HG03571 (cell line): Measurements from ENCODE around the gene RIMS1.

Source experiments
- ATAC-seq: cut with Tn5 transposase; IDR thresholded peaks from one replicate; pipeline ENCODE4 v1.9.1; 2021; ENCODE audit not compliant: unreplicated experiment

The RIMS1 gene

GRCh38 chr6:72238900-72239299, 352.6 kb downstream of the RIMS1 start:
- no peak for ATAC-seq

GRCh38 chr6:72245565-72245964, 359.2 kb downstream of the RIMS1 start:
- no peak for ATAC-seq

DNA sequence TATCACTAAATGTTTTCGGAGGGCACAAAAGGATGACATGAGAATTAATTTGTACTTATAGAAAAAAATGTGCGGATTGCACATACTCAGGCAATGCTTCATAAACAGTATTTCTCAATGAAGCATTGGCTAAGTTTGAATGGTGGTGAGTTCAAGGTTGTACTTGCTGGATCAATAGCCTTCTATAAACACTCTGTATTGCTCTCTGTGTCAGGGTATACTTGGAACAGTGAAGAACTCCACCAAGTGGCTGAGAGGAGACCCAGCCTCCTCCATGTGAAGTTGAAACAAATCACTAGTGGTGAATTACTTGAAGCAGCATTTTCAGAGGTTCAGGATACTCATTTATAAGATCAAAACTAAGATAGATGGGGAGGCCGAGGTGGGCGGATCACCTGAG, 360.6 kb downstream of the RIMS1 start:
- no peak for ATAC-seq

GRCh38 chr6:72248621-72249020, 362.3 kb downstream of the RIMS1 start:
- no peak for ATAC-seq

DNA sequence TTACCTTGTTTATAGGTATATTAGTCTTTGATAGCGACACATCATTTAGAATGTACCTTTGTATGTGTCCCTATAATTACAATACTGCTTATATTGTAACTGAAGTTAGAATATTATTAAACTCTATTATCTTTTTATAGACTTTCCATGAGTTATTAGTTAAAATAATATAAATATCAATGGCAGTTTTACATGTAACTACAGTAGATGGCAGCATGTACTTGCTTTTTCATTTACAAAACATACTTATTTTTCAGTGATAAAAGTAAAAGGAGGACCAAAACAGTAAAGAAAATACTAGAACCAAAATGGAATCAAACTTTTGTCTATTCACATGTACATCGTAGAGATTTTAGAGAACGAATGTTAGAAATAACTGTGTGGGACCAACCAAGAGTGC, 364.3 kb downstream of the RIMS1 start:
- ATAC-seq = no peak

- no peak for ATAC-seq
Observed at GRCh38 chr6:72260489-72260888, 374.1 kb downstream of the RIMS1 start.

DNA sequence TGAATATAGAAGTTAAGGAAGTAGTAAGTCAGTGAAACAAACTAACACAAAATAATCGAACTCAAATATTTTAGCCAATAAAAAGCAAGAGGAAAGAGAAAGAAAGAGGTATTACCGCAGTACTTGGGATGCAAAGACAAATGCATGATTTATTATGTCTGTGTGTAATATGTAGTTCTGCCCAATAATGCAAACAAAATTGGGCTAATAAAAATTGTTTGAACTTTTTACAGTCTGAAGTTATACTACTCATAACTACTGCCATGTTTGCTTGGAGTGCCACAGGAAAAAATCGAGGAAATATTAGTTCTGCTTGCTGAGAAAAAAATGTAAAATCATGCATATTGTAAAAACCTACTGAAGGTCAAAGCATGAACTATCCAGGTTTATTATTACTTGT, 375.2 kb downstream of the RIMS1 start:
- no peak for ATAC-seq

DNA sequence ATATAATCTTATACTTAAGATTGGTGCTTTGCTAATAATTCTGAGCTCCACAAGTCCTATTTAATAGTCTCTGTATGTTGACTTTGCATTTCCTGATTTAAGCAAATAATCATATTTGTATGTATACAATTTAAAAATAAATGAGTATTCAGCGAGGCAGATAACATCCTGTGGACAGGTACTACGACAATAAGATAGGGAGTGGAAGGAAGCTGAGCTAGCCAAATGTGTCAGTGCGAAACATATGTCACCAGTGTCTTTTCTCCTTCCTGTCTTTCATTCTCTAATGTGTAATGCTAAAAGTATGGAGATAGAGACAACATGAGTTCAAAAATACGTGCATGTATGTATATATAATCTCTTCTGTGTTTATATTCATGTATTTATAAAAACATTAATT, 375.9 kb downstream of the RIMS1 start:
- ATAC-seq = no peak

- no peak for ATAC-seq
Observed at GRCh38 chr6:72267470-72267869, 381.1 kb downstream of the RIMS1 start.

DNA sequence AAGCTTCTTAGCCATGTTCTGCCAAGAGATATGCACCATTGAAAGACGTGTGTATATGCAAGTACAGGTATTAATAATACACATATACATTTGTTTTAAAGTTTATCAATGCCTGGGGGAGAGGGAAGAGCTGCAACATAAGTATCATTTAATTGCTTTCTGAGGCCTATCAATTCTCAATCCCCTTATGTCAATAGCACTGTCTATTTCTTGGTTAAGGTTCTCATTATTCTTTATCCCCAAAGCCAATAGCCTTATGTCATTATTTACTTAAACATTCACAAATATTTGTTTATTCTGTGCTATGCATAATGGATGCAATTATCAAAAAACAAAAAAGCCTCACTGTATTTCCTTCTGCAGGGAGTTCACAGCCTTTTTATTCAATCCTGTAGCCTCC, 385.2 kb downstream of the RIMS1 start:
- no peak for ATAC-seq

DNA sequence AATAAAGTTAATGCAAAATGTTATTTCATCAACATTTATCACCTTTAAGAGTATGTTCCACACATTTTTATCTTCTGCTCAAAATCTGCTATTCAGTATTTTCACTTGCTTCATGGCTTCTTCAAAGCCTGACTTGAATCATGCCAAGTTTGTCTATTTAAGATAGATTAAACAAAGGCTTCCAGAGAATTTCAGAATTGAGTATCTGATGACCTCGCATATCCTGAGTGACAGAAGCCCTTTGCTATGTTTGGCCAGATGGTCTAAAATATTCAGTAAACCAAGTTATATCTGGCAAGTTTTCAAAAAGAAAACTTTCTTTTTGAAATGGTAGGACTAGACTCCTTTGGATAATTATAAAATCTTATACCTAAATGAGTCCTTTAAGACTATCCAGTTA, 386.6 kb downstream of the RIMS1 start:
- ATAC-seq = no peak

GRCh38 chr6:72275888-72276287, 389.5 kb downstream of the RIMS1 start:
- no peak for ATAC-seq

- ATAC-seq = no peak
Observed at GRCh38 chr6:72282201-72282600, 395.9 kb downstream of the RIMS1 start.

DNA sequence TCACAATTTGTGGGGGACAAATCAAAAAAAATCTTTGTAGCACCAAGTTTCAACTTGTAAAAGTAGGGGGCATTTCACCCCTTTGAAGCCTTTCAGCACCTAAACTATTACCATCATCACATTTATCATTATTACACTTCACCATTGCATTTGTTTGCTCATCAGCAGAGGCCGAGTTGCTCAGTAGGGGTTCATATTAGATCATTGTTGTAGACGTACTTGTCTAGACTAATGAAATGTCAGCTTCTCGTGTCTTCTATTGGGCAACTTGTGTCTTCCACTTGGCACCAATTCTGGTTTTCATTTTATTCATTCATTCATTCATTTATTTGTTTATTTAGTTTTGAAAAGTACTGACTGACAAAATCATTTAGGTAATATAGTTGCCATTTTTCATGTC, 397.2 kb downstream of the RIMS1 start:
- ATAC-seq = no peak

DNA sequence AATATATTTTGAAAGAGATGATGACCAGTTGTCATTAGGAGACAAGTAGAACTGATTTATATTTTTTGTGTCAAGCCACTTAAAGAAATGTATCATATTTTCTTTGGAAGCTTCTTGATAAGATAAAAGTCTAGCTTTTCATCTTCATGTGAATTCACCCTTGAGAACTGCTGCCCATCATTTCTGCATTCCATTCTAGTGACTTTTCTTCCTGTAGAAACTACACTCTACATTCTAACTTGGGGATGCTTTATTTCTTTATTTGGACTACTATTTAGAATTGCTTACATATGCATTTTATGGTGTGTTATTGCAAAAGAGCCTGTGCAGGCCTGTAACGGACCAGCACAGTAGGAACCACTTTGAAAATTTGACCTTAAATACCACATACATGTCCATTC, 400.6 kb downstream of the RIMS1 start:
- no peak for ATAC-seq

GRCh38 chr6:72287801-72288200, 401.5 kb downstream of the RIMS1 start:
- no peak for ATAC-seq

- no peak for ATAC-seq
Observed at GRCh38 chr6:72288592-72288991, 402.2 kb downstream of the RIMS1 start.

GRCh38 chr6:72290620-72291019, 404.3 kb downstream of the RIMS1 start:
- no peak for ATAC-seq

DNA sequence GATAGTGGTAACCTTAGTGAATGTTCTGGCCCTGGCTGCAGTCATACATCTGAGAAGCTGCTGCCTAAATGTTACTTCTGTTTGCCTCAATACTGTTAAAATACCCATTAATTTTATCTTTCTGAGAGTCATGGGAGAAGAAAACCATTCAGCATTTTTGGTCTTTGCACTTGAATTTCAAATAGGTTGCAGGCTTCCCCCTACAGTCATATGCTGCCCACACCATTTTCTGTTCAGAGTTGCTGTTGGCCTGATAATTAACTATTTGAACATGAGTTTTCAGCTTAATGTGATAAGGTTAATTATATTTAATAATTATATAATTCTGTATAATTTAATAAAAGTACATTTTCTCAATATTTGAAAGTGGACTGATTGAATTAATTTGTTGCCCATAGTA, 410.0 kb downstream of the RIMS1 start:
- no peak for ATAC-seq

- no peak for ATAC-seq
Observed at GRCh38 chr6:72305971-72306370, 419.6 kb downstream of the RIMS1 start.

DNA sequence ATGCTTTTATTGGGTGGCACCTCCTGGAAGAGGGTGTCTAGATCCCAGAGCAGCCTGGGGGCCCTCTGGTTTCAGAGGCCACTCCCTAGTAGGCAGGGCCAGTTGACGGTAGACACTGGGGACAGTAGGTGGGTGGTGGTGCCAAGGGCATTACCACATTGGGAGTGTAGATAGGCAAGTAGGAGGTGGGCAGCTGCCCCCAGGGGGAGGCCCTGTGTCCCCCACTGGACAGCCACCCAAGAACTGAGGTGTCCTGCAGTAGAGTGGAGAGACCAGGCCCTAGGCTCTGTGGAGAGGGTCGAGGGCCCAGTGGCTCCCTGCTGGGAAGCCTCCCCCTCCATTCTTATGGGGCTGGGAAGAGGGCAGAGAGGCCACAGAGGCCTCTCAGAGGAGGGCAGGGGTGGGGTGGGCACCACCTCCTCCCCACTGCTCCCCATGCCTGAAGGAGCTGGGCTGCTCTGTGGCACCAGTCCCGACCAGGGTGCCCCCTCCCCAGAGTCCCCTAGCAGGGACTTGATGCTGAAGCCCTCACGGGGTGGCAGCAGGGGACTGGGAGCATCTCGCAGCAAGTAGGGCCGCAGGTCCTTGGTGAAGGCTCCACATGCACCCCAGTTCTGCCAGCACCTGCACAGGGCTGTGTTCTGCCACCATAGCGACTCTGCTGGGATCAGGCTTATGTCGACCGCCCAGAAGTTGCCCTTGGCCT, 430.5 kb downstream of the RIMS1 start:
- ATAC-seq = no peak

DNA sequence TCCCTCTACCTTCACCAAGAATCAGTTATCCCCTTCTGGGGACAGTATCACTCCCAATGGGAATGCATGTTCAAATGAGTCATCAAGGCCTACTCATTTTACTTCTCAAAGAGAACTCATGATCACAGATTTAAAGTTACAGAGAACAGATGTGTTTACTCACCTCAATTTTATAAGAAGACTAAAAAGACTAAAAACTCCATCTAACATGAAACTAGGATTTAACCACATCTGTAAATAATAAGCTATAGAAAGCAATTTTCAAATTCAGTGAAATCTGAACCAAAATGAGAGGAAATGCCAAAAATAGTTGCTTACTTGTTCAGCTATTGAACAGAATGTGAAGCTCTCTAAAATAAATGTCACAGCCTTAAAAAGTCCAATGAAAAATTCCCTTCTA, 435.4 kb downstream of the RIMS1 start:
- ATAC-seq = no peak

DNA sequence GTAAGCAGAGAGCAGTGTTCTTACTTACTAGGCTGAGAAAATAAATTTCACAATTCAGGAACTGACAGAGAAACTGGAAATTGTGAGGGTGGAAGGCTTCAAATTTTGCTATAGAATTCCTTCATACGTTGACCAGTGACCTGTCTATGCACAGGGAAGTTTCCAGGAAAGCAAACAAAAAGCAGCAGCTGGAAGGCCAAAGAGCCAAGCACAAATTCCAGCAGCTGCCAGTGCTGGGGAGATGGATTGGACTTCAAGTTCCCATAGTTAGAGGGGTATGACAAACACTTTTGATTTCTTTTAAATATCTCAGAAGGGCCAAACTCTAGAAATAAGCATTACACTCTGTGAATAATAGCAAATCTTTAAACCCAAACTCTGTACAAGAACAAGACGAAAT, 436.4 kb downstream of the RIMS1 start:
- ATAC-seq = no peak
